Measurements from ENCODE around the gene KRT76.

GRCh38 chr12:52724384-52724783 is 52.8 kb downstream of the KRT76 start:
- TF ChIP-seq CTCF (IDR thresholded peaks at IDR 0.05), result no peak
- TF ChIP-seq ZFX (IDR thresholded peaks at IDR 0.05; ENCODE audit: borderline replicate concordance), result no peak
